ENCODE measurements around the gene MYL2. TPM values are rescaled to one million over a fixed set of nuclear protein-coding genes. Genes with fewer than 3 reads are reported as not detected.

Gene MYL2
- total RNA-seq, 4 donors from 2014 or later = 2.7 TPM; not detected in 3

DNA sequence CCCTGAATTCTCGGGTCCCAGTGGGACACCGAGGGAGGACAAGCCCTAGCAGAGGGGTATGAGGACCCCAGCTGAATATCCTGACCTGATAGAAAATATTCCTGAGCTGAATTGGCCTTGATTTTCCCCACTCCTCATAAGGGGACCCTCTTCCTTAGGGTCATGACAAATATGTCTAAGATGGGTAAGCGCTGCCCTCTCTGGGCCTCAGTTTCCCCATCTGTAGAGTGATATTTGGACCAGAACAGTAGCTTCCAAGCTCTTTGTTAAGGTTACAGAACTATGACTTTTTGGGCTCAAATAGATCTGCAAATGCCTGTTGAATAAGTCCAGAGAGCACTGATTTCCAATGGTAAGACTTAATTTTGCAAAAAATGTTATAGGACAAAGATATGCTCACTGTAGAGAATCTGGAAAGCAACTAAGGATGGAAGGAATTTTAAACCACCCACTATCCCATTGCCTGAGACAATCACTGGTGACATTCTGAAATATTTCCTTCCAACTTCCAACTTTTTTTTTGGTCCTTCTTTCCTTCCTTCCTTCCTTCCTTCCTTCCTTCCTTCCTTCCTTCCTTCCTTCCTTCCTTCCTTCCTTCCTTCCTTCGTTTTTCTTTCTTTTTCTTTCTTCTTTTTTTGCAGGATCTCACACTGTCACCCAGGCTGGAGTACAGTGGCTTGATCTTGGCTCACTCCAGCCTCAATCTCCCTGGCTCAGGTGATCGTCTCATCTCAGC is 32.0 kb downstream of the MYL2 start:
- TF ChIP-seq, protein P1, sequence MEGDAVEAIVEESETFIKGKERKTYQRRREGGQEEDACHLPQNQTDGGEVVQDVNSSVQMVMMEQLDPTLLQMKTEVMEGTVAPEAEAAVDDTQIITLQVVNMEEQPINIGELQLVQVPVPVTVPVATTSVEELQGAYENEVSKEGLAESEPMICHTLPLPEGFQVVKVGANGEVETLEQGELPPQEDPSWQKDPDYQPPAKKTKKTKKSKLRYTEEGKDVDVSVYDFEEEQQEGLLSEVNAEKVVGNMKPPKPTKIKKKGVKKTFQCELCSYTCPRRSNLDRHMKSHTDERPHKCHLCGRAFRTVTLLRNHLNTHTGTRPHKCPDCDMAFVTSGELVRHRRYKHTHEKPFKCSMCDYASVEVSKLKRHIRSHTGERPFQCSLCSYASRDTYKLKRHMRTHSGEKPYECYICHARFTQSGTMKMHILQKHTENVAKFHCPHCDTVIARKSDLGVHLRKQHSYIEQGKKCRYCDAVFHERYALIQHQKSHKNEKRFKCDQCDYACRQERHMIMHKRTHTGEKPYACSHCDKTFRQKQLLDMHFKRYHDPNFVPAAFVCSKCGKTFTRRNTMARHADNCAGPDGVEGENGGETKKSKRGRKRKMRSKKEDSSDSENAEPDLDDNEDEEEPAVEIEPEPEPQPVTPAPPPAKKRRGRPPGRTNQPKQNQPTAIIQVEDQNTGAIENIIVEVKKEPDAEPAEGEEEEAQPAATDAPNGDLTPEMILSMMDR (IDR thresholded peaks at IDR 0.05) = no peak
- TF ChIP-seq POLR2A (IDR thresholded peaks at IDR 0.05) = no peak
- intact Hi-C loops (cut with DNase I; ENCODE audit: low total_unique reads) = no loop called here
- Histone ChIP-seq H3K36me3 (no peaks in the 10 kb centered on the region), H3K4me1 (no peaks in the 10 kb centered on the region), H3K27me3 (no peaks in the 10 kb centered on the region), H3K27ac (peak overlapping the region in 1 of 2 donors; percentile 59), H3K4me3 (peak overlapping the region in 1 of 2 donors; percentile 46), H3K9me3 (no peaks in the 10 kb centered on the region)
- DNase-seq = no peak

GRCh38 chr12:110885152-110885840 is 35.1 kb downstream of the MYL2 start:
- no peak for DNase-seq
- Histone ChIP-seq H3K4me3 (no peak overlapping the region), H3K27me3 (no peaks in the 10 kb centered on the region), H3K27ac (no peak overlapping the region), H3K36me3 (no peaks in the 10 kb centered on the region), H3K4me1 (no peaks in the 10 kb centered on the region), H3K9me3 (no peaks in the 10 kb centered on the region)
- TF ChIP-seq POLR2A (IDR thresholded peaks at IDR 0.05) = no peak
- TF ChIP-seq, protein P1 (IDR thresholded peaks at IDR 0.05) = no peak
- intact Hi-C loops (cut with DNase I; ENCODE audit: low total_unique reads) = no loop called here

DNA sequence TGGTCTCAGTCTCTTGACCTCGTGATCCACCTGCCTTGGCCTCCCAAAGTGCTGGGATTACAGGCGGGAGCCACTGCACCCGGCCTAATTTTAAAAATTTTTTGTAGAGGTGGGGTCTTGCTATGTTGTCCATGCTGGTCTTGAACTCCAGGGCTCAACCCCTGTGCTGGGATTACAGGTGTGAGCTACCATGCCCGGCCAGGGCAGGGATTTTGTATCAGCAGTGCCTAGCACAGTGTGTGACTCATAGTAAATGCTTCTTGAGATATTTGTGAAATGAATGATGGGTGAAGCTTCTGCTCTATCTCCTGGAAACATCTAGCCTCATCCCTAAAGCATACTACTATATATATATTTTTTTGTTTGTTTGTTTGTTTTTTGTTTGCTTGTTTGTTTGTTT is 37.1 kb downstream of the MYL2 start:
- TF ChIP-seq, protein P1 (IDR thresholded peaks at IDR 0.05) = no peak
- TF ChIP-seq POLR2A (IDR thresholded peaks at IDR 0.05) = no peak
- no peaks in the 10 kb centered on the region for H3K4me1 ChIP-seq
- H3K27me3 ChIP-seq = no peaks in the 10 kb centered on the region
- H3K4me3 ChIP-seq = no peak overlapping the region
- H3K27ac ChIP-seq = no peak overlapping the region
- no peaks in the 10 kb centered on the region for H3K9me3 ChIP-seq
- intact Hi-C loops (cut with DNase I; ENCODE audit: low total_unique reads) = no loop called here
- no peak for DNase-seq
- no peaks in the 10 kb centered on the region for H3K36me3 ChIP-seq

DNA sequence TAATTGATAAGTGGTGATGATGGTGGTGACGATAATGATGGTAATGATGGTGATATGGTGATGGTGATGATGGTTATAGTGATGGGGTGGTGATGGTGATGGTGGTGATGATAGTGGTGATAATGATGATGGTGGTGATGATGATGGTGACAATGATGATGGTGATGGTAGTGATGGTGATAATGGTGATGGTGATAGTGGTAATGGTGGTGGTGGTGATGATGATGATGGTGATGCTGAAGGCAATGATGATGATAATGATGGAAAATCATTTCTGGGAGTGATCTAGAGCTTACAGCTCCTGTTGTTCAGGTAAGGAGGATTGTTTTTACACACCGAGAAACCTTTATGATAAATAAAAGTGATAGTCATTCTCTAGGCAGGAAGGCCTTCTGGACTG is 39.7 kb downstream of the MYL2 start:
- no peak for TF ChIP-seq POLR2A (IDR thresholded peaks at IDR 0.05)
- TF ChIP-seq, protein P1 (IDR thresholded peaks at IDR 0.05) = no peak
- intact Hi-C loops (cut with DNase I; ENCODE audit: low total_unique reads) = no loop called here
- no peak for DNase-seq
- Histone ChIP-seq H3K4me1 (no peaks in the 10 kb centered on the region), H3K9me3 (no peaks in the 10 kb centered on the region), H3K4me3 (no peak overlapping the region), H3K27me3 (no peaks in the 10 kb centered on the region), H3K27ac (no peak overlapping the region), H3K36me3 (no peaks in the 10 kb centered on the region)

- no peak for DNase-seq
- H3K9me3 ChIP-seq = no peaks in the 10 kb centered on the region
- no peak overlapping the region for H3K27ac ChIP-seq
- H3K4me3 ChIP-seq = no peak overlapping the region
- TF ChIP-seq, protein P1 (IDR thresholded peaks at IDR 0.05) = no peak
- TF ChIP-seq POLR2A (IDR thresholded peaks at IDR 0.05) = no peak
- intact Hi-C loops (cut with DNase I; ENCODE audit: low total_unique reads) = no loop called here
- no peaks in the 10 kb centered on the region for H3K36me3 ChIP-seq
- H3K27me3 ChIP-seq = no peaks in the 10 kb centered on the region
- H3K4me1 ChIP-seq = no peaks in the 10 kb centered on the region
These were observed 45.6 kb downstream of the MYL2 start for GRCh38 chr12:110874781-110875180.

All from uterus (tissue), 4 donors.